ENCODE measurements around the gene LARP6. TPM values are rescaled to one million over a fixed set of nuclear protein-coding genes. Genes with fewer than 3 reads are reported as not detected.

The LARP6 gene
- total RNA-seq, 1 experiment from 2014 or later, result 35.9 TPM

DNA sequence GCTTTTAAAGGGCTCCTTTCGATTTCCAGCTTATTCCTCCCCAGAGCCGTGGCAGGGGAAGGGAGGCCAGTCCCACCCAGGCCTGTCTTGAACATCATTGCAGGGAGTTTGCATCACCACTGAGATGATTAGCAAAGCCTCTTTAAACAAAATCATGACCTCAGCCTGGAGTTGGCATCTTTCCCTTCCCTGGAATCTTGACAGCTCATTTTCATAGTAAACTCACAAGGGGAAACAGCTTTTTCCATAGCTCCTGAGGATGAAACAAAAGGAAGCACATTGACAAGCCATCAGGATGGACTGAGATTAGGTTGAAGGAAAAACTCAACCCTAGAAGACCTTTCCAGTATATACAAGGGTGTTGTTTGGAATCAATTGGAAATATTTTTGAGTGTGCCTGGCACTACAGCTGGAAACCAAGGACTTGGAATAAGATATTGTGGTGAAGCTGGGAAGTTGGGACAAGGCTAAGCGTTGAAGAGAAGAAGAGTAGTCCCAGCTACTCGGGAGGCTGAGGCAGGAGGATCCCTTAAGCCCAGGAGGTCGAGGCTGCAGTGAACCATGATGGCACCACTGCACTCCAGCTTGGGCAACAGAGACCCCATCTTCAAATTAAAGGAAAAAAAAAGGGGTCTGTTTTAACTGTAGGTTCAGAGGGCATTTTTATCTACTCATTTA lies 3.1 kb upstream of the LARP6 start:
- H3K4me2 ChIP-seq (ENCODE audit: low read length), result no peak overlapping the region
- TF ChIP-seq ATF3 (IDR thresholded peaks at IDR 0.05) (0 out of 2 replicates have a peak, but pooled peaks have one; percentile 46), TCF7L2 (IDR thresholded peaks at IDR 0.05; ENCODE audit: borderline replicate concordance, extremely low read depth, insufficient read depth, insufficient read length) (no peak), SP1 (IDR thresholded peaks at IDR 0.05; ENCODE audit: low read depth) (peak; percentile 47; the same call in 1 of the 2 replicates), SRF (IDR thresholded peaks at IDR 0.05; ENCODE audit: low read depth) (no peak), CEBPB (IDR thresholded peaks at IDR 0.05; ENCODE audit: low read depth) (peak; percentile 93)

GRCh38 chr15:70856177-70856883 lies 2.4 kb upstream of the LARP6 start:
- intact Hi-C loops (cut with micrococcal nuclease), result no loop called here
- CTCF ChIA-PET, result interaction anchor here (1.1 to 1.9 kb wide), 3 partner anchors 18 to 134 kb away, joined by 3 to 8 read pairs (median 5); no protein-coding TSS in a partner anchor
- H4K20me1 ChIP-seq (ENCODE audit: insufficient read depth), result no peaks in the 10 kb centered on the region
- BruUV-seq (replicated peaks), result no TSS peak
- H3K4me1 ChIP-seq (ENCODE audit: control insufficient read depth in 1 of 2, insufficient read depth in 2 of 2, low read length in 2 of 2), result peaks cover 4 to 22% of the 10 kb centered on the region in 2 experiments; a peak in 2 of 4 replicates
- no peaks in the 10 kb centered on the region for H3K36me3 ChIP-seq (ENCODE audit: control insufficient read depth in 1 of 2, insufficient read depth in 2 of 2, low read length in 2 of 2)
- POLR2A ChIA-PET, result interaction anchor here (0.9 to 1.9 kb wide), 2 partner anchors 32 to 45 kb away, joined by 3 to 5 read pairs; no protein-coding TSS in a partner anchor
- DNase-seq (ENCODE audit: low read depth, low spot score), result no peak
- H3K27me3 ChIP-seq (ENCODE audit: insufficient read depth, low read length), result no peaks in the 10 kb centered on the region
- H2AFZ ChIP-seq (ENCODE audit: low read depth, low read length, poor library complexity, severe bottlenecking), result no peak overlapping the region
- no peak overlapping the region for H3K4me3 ChIP-seq (replicated peaks in 1 of 2; ENCODE audit: low read depth in 1 of 2, low read length in 2 of 2)
- no peaks in the 10 kb centered on the region for H3K79me2 ChIP-seq (ENCODE audit: insufficient read depth, low read length)
- RAD21 ChIA-PET (ENCODE audit: low non-redundant PET in 1 of 2, low total read pairs in 2 of 2, uncharacterized antibody in 2 of 2, unreplicated experiment in 2 of 2), result no interaction called here
- H3K27ac ChIP-seq (ENCODE audit: low read depth, low read length), result no peak overlapping the region
- H3K9me2 ChIP-seq (ENCODE audit: insufficient read depth), result no peaks in the 10 kb centered on the region
- ATAC-seq, result no peak
- H3K4me2 ChIP-seq (ENCODE audit: low read length), result no peak overlapping the region
- H3K9me3 ChIP-seq (ENCODE audit: control insufficient read depth in 1 of 2, insufficient read depth in 1 of 2, low read depth in 1 of 2, low read length in 2 of 2), result no peaks in the 10 kb centered on the region
- no peak overlapping the region for H3K9ac ChIP-seq (ENCODE audit: low read length)
- TF ChIP-seq EZH2phosphoT487 (IDR thresholded peaks at IDR 0.05; ENCODE audit: borderline replicate concordance), result no peak
- no peak for TF ChIP-seq YY1 (IDR thresholded peaks at IDR 0.05; ENCODE audit: extremely low read depth, insufficient replicate concordance, low read depth, low read length)
- no peak for TF ChIP-seq MAX (IDR thresholded peaks at IDR 0.05)
- no peak for TF ChIP-seq CBX3 (IDR thresholded peaks at IDR 0.05; ENCODE audit: low read depth)
- TF ChIP-seq JUND (IDR thresholded peaks at IDR 0.05), result no peak
- TF ChIP-seq CEBPB (IDR thresholded peaks at IDR 0.05; ENCODE audit: low read depth), result no peak
- TF ChIP-seq SRF (IDR thresholded peaks at IDR 0.05; ENCODE audit: low read depth), result no peak
- no peak for TF ChIP-seq EGR1 (IDR thresholded peaks at IDR 0.05; ENCODE audit: low read depth)
- TF ChIP-seq, protein P1, sequence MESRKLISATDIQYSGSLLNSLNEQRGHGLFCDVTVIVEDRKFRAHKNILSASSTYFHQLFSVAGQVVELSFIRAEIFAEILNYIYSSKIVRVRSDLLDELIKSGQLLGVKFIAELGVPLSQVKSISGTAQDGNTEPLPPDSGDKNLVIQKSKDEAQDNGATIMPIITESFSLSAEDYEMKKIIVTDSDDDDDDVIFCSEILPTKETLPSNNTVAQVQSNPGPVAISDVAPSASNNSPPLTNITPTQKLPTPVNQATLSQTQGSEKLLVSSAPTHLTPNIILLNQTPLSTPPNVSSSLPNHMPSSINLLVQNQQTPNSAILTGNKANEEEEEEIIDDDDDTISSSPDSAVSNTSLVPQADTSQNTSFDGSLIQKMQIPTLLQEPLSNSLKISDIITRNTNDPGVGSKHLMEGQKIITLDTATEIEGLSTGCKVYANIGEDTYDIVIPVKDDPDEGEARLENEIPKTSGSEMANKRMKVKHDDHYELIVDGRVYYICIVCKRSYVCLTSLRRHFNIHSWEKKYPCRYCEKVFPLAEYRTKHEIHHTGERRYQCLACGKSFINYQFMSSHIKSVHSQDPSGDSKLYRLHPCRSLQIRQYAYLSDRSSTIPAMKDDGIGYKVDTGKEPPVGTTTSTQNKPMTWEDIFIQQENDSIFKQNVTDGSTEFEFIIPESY (IDR thresholded peaks at IDR 0.05; ENCODE audit: extremely low read depth, insufficient replicate concordance, low read length), result no peak
- TF ChIP-seq ELF1 (IDR thresholded peaks at IDR 0.05; ENCODE audit: borderline replicate concordance, low read depth), result no peak
- no peak for TF ChIP-seq SIN3A (IDR thresholded peaks at IDR 0.05; ENCODE audit: low read depth)
- no peak for TF ChIP-seq POLR2A (IDR thresholded peaks at IDR 0.05; ENCODE audit: borderline replicate concordance, extremely low read depth, insufficient read depth, insufficient read length)
- no peak for TF ChIP-seq ATF3 (IDR thresholded peaks at IDR 0.05)

More for the DNA sequence above, 3.1 kb upstream of the LARP6 start:
- DNase-seq (ENCODE audit: low read depth, low spot score) (peak; percentile 59), ATAC-seq (no peak)
- no peak overlapping the region for H2AFZ ChIP-seq (ENCODE audit: low read depth, low read length, poor library complexity, severe bottlenecking)
- H3K27ac ChIP-seq (ENCODE audit: low read depth, low read length), result no peak overlapping the region
- BruUV-seq (replicated peaks), result TSS peak; percentile 90
- no peak overlapping the region for H3K4me3 ChIP-seq (replicated peaks in 1 of 2; ENCODE audit: low read depth in 1 of 2, low read length in 2 of 2)
- ChIA-PET CTCF (interaction anchor here (1.1 to 1.9 kb wide), 4 partner anchors 18 to 135 kb away, joined by 3 to 8 read pairs (median 4); no protein-coding TSS in a partner anchor), RAD21 (ENCODE audit: low non-redundant PET in 1 of 2, low total read pairs in 2 of 2, uncharacterized antibody in 2 of 2, unreplicated experiment in 2 of 2) (no interaction called here), POLR2A (interaction anchor here (0.9 to 1.9 kb wide), 2 partner anchors 33 to 44 kb away, joined by 3 to 5 read pairs; no protein-coding TSS in a partner anchor)
- no peaks in the 10 kb centered on the region for H4K20me1 ChIP-seq (ENCODE audit: insufficient read depth)
- H3K36me3 ChIP-seq (ENCODE audit: control insufficient read depth in 1 of 2, insufficient read depth in 2 of 2, low read length in 2 of 2), result no peaks in the 10 kb centered on the region
- no peaks in the 10 kb centered on the region for H3K79me2 ChIP-seq (ENCODE audit: insufficient read depth, low read length)
- H3K9ac ChIP-seq (ENCODE audit: low read length), result no peak overlapping the region
- H3K9me3 ChIP-seq (ENCODE audit: control insufficient read depth in 1 of 2, insufficient read depth in 1 of 2, low read depth in 1 of 2, low read length in 2 of 2), result no peaks in the 10 kb centered on the region
- H3K4me1 ChIP-seq (ENCODE audit: control insufficient read depth in 1 of 2, insufficient read depth in 2 of 2, low read length in 2 of 2), result peaks cover 4 to 21% of the 10 kb centered on the region in 2 experiments; a peak in 2 of 4 replicates
- H3K27me3 ChIP-seq (ENCODE audit: insufficient read depth, low read length), result no peaks in the 10 kb centered on the region
- no peaks in the 10 kb centered on the region for H3K9me2 ChIP-seq (ENCODE audit: insufficient read depth)
- intact Hi-C loops (cut with micrococcal nuclease), result no loop called here

All from HCT116 (cell line).